ENCODE data around the gene DTX2.
"Not testable (repeated sequence)": the region's sequence is repeated elsewhere in the genome, so short reads cannot be mapped to it uniquely, and the experiment has no call there.

The DTX2 gene

GRCh38 chr7:76445577-76446008, 15.9 kb upstream of the DTX2 start:
- DNase-seq, result peak; percentile 22

GRCh38 chr7:76457017-76457416, 4.5 kb upstream of the DTX2 start:
- not testable (repeated sequence) for DNase-seq

- not testable (repeated sequence) for DNase-seq
Observed at GRCh38 chr7:76458504-76458903, 3.0 kb upstream of the DTX2 start.

GRCh38 chr7:76460767-76461166, 742 bp upstream of the DTX2 start:
- DNase-seq, result not testable (repeated sequence)

GRCh38 chr7:76462271-76462882, 868 bp downstream of the DTX2 start:
- DNase-seq, result not testable (repeated sequence)

- not testable (repeated sequence) for DNase-seq
Observed at GRCh38 chr7:76464959-76465358, 3.5 kb downstream of the DTX2 start.

- DNase-seq, result not testable (repeated sequence)
Observed at GRCh38 chr7:76465950-76466349, 4.4 kb downstream of the DTX2 start.

GRCh38 chr7:76467743-76468404, 6.4 kb downstream of the DTX2 start:
- not testable (repeated sequence) for DNase-seq

- DNase-seq, result not testable (repeated sequence)
Observed at GRCh38 chr7:76471556-76472221, 10.2 kb downstream of the DTX2 start.

GRCh38 chr7:76473097-76473496, 11.6 kb downstream of the DTX2 start:
- not testable (repeated sequence) for DNase-seq

- not testable (repeated sequence) for DNase-seq
Observed at GRCh38 chr7:76476280-76476679, 14.8 kb downstream of the DTX2 start.

GRCh38 chr7:76476742-76477474, 15.4 kb downstream of the DTX2 start:
- DNase-seq, result not testable (repeated sequence)

GRCh38 chr7:76479628-76480027, 18.1 kb downstream of the DTX2 start:
- DNase-seq, result not testable (repeated sequence)

GRCh38 chr7:76480403-76481253, 19.1 kb downstream of the DTX2 start:
- not testable (repeated sequence) for DNase-seq

GRCh38 chr7:76482660-76483059, 21.2 kb downstream of the DTX2 start:
- not testable (repeated sequence) for DNase-seq

- not testable (repeated sequence) for DNase-seq
Observed at GRCh38 chr7:76483081-76483480, 21.6 kb downstream of the DTX2 start.

- not testable (repeated sequence) for DNase-seq
Observed at GRCh38 chr7:76484456-76484855, 22.9 kb downstream of the DTX2 start.

- not testable (repeated sequence) for DNase-seq
Observed at GRCh38 chr7:76485822-76486610, 24.5 kb downstream of the DTX2 start.

GRCh38 chr7:76486618-76487017, 25.1 kb downstream of the DTX2 start:
- peak; percentile 42 for DNase-seq

GRCh38 chr7:76487969-76488368, 26.5 kb downstream of the DTX2 start:
- not testable (repeated sequence) for DNase-seq

- DNase-seq, result not testable (repeated sequence)
Observed at GRCh38 chr7:76492139-76492538, 30.6 kb downstream of the DTX2 start.

All from CD4-positive, alpha-beta T cell treated with Interleukin-17A for 1 hour (primary cell).